ENCODE data around the gene SLC12A8.

The SLC12A8 gene

DNA sequence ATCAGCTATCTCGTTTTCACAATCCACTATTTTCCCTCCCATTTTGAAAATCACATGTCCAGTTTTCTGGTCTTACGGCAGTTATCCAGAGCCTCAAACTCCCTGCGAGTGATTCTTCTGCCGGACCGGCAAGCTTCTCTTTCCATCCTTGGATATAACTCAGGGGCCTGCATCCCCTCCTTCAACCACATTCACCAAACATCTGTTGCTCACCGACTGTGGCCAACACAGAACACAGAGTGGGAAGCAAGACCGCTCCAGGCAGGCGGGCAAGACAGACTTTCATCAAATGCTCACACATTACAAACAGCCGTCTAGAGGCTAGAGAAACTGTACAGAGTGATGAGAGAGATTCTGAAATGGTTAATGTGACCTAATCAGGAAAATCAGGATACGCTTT lies 7.6 kb upstream of the SLC12A8 start:
- no peak for DNase-seq (ENCODE audit: extremely low read depth, low read depth)
- no peak overlapping the region for H3K4me3 ChIP-seq (replicated peaks; ENCODE audit: low read depth, low read length)
- TF ChIP-seq, protein P1, sequence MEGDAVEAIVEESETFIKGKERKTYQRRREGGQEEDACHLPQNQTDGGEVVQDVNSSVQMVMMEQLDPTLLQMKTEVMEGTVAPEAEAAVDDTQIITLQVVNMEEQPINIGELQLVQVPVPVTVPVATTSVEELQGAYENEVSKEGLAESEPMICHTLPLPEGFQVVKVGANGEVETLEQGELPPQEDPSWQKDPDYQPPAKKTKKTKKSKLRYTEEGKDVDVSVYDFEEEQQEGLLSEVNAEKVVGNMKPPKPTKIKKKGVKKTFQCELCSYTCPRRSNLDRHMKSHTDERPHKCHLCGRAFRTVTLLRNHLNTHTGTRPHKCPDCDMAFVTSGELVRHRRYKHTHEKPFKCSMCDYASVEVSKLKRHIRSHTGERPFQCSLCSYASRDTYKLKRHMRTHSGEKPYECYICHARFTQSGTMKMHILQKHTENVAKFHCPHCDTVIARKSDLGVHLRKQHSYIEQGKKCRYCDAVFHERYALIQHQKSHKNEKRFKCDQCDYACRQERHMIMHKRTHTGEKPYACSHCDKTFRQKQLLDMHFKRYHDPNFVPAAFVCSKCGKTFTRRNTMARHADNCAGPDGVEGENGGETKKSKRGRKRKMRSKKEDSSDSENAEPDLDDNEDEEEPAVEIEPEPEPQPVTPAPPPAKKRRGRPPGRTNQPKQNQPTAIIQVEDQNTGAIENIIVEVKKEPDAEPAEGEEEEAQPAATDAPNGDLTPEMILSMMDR (IDR thresholded peaks at IDR 0.05; ENCODE audit: low read depth, low read length, missing control alignments) = no peak

DNA sequence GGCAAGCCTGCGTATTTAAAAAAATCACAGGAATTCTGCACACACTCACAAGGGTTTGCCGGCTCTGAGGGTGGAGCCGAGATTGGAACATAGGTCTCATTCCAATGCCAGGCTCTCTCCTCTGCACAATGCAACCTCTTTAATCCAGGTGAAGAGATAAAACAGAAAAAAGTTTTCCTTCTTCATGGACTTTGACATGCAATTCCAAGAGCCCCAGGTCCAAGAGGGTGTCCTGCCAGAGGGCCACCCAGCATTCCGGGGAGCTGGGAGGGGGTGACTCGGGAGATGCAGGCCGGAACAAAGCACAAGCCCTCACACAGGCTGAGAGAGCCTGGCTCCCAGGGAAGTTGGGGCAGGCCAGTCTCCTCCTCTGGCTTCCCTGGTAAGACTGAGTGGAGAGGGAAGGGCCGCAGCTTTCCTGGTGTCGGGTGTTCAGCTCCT lies 6.7 kb upstream of the SLC12A8 start:
- no peak overlapping the region for H3K4me3 ChIP-seq (replicated peaks; ENCODE audit: low read depth, low read length)
- TF ChIP-seq, protein P1 (IDR thresholded peaks at IDR 0.05; ENCODE audit: low read depth, low read length, missing control alignments) = no peak
- DNase-seq (ENCODE audit: extremely low read depth, low read depth) = no peak

DNA sequence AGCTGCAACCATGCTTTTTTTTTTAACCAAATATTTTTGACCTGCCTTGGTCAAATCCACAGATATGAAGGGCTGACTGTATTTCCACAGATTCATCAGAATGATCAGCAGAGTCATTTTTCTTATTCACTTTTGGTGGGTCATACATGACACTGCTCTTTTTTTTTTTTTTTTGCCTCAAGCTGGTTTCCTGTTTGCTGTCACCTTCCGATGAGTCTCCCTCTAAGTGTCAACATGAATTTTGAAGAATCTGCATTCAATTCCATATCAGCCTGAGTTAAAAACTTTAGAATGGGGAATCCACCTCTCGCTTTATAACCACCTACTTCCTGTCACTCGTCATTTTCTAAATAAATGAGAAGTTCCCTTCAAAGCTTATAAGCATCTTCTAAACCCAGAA lies 2.2 kb upstream of the SLC12A8 start:
- H3K4me3 ChIP-seq (replicated peaks; ENCODE audit: low read depth, low read length) = no peak overlapping the region
- no peak for DNase-seq (ENCODE audit: extremely low read depth, low read depth)
- TF ChIP-seq, protein P1 (IDR thresholded peaks at IDR 0.05; ENCODE audit: low read depth, low read length, missing control alignments) = no peak

DNA sequence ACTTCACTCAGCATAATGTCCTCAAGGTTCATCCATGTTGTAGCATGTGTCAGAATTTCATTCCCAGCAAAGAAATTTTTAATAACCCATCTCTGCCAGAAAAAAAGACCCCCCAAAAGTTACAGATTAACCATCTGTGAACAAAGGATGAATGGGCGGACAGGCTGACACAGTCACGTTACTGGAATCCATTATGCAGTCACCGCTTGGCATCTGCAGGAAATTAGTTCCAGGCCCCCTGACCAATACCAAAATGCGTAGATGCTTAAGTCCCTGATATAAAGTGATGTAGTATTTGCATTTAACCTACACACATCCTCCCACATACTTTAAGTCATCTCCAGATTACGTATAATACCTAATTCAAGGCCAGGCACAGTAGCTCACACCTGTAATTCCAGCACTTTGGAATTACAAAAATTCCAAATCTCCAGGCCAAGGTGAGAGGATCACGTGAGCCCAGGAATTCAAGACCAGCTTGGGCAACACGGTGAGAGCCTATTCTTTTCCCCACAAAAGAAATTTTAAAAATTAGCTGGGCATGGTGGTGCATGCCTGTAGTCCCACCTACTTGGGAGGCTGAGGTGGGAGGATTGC lies 1.5 kb upstream of the SLC12A8 start:
- DNase-seq (ENCODE audit: extremely low read depth, low read depth) = peak; percentile 82
- TF ChIP-seq, protein P1 (IDR thresholded peaks at IDR 0.05; ENCODE audit: low read depth, low read length, missing control alignments) = no peak
- no peak overlapping the region for H3K4me3 ChIP-seq (replicated peaks; ENCODE audit: low read depth, low read length)

DNA sequence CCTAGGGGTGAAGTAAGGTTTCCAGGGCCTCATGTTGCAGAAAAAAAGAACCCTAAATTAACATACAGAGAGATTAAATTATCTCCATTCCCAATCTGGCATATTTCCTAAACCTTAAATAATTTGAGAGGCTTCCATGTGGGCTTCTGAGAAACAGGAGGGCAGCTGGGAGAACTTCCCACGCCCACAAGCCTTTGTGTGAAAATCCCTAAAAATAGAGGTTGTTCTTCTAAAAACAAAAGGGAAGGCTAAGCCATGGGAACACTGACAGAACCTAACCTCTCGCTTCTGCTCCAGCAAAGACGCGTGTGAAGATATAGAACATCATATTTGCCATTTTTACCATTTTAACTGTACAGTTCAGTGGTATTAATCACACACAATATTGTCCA lies 812 bp upstream of the SLC12A8 start:
- TF ChIP-seq, protein P1 (IDR thresholded peaks at IDR 0.05; ENCODE audit: low read depth, low read length, missing control alignments) = no peak
- H3K4me3 ChIP-seq (replicated peaks; ENCODE audit: low read depth, low read length) = no peak overlapping the region
- no peak for DNase-seq (ENCODE audit: extremely low read depth, low read depth)

DNA sequence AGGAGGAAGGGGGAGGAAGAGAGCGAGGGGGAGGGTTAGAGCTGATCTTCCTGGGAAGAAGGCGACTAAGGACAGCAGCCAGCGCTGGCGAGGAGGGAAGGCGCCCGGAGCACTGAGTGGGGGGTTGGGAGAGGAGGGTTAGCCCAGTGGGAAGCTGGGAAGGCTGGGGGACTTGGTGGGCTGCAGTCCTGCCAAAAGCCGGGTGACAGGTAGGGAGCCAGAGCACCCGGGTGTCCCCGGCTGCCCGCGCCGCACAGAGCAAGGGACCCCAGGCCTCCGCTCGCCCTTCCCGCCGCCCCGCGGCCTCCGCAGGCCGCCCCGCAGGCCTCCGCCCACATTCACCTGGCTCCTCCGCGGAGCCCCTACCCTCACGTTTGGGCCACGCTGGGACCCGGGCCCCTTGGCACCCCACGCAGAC lies 448 bp downstream of the SLC12A8 start:
- H3K4me3 ChIP-seq (replicated peaks; ENCODE audit: low read depth, low read length) = peak overlapping the region; percentile 43
- DNase-seq (ENCODE audit: extremely low read depth, low read depth) = no peak
- TF ChIP-seq, protein P1 (IDR thresholded peaks at IDR 0.05; ENCODE audit: low read depth, low read length, missing control alignments) = no peak
